ENCODE data around the gene CBR3. TPM values are rescaled to one million over a fixed set of nuclear protein-coding genes. Genes with fewer than 3 reads are reported as not detected.
"Not testable (repeated sequence)": the region's sequence is repeated elsewhere in the genome, so short reads cannot be mapped to it uniquely, and the experiment has no call there.

CBR3 gene
- total RNA-seq, 2 donors from 2014 or later, result 19.3 to 27.6 TPM

DNA sequence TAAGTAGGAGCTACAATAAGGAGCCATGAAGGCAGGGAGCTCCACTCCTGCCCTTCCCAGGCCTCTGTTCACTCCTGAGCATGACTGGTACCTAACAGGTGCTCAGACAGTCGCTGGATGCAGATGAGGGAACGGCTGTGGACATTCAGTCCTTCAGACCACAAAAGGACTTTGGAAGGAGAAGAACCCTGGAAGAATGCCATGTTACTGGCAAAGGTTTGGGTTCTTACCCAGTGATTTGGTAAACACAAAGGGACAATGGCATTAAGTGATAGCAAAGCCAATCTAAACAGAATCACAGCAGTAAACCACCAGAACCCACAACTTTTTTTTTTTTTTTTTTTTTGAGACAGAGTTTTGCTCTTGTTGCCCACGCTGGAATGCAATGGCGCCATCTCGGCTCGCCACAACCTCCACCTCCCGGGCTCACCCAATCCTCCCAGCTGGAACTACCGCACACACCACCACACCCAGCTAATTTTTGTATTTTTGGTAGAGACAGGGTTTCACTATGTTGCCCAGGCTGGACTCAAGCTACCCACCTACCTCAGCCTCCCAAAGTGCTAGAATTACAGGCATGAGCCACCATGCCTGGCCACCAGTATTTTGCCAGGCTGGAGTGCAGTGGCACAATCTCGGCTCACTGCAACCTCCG is 7.5 kb upstream of the CBR3 start:
- Histone ChIP-seq H3K27me3 (replicated peaks; ENCODE audit: insufficient read depth) (no peaks in the 10 kb centered on the region), H3K36me3 (no peaks in the 10 kb centered on the region), H3K27ac (no peak overlapping the region), H3K4me3 (no peak overlapping the region), H3K9me3 (no peaks in the 10 kb centered on the region), H3K4me1 (ENCODE audit: control insufficient read depth in 1 of 2, low read depth in 2 of 2) (peaks cover 4 to 6% of the 10 kb centered on the region in 2 donors)
- TF ChIP-seq, protein P1, sequence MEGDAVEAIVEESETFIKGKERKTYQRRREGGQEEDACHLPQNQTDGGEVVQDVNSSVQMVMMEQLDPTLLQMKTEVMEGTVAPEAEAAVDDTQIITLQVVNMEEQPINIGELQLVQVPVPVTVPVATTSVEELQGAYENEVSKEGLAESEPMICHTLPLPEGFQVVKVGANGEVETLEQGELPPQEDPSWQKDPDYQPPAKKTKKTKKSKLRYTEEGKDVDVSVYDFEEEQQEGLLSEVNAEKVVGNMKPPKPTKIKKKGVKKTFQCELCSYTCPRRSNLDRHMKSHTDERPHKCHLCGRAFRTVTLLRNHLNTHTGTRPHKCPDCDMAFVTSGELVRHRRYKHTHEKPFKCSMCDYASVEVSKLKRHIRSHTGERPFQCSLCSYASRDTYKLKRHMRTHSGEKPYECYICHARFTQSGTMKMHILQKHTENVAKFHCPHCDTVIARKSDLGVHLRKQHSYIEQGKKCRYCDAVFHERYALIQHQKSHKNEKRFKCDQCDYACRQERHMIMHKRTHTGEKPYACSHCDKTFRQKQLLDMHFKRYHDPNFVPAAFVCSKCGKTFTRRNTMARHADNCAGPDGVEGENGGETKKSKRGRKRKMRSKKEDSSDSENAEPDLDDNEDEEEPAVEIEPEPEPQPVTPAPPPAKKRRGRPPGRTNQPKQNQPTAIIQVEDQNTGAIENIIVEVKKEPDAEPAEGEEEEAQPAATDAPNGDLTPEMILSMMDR (IDR thresholded peaks at IDR 0.05), result no peak
- DNase-seq (ENCODE audit: low spot score) (no peak), ATAC-seq (ENCODE audit: insufficient number of reproducible peaks, low FRiP score, low read depth) (no peak)

GRCh38 chr21:36127977-36128376 is 6.9 kb upstream of the CBR3 start:
- Histone ChIP-seq H3K36me3 (no peaks in the 10 kb centered on the region), H3K9me3 (no peaks in the 10 kb centered on the region), H3K27me3 (replicated peaks; ENCODE audit: insufficient read depth) (no peaks in the 10 kb centered on the region), H3K4me1 (ENCODE audit: control insufficient read depth in 1 of 2, low read depth in 2 of 2) (peaks cover 4 to 6% of the 10 kb centered on the region in 2 donors), H3K4me3 (no peak overlapping the region), H3K27ac (no peak overlapping the region)
- ATAC-seq (ENCODE audit: insufficient number of reproducible peaks, low FRiP score, low read depth) (no peak), DNase-seq (ENCODE audit: low spot score) (no peak)
- TF ChIP-seq, protein P1 (IDR thresholded peaks at IDR 0.05), result no peak

- no peak overlapping the region for H3K4me3 ChIP-seq
- H3K27me3 ChIP-seq (replicated peaks; ENCODE audit: insufficient read depth), result no peaks in the 10 kb centered on the region
- no peaks in the 10 kb centered on the region for H3K36me3 ChIP-seq
- H3K27ac ChIP-seq, result no peak overlapping the region
- ATAC-seq (ENCODE audit: insufficient number of reproducible peaks, low FRiP score, low read depth) (no peak), DNase-seq (ENCODE audit: low spot score) (no peak)
- no peaks in the 10 kb centered on the region for H3K9me3 ChIP-seq
- TF ChIP-seq, protein P1 (IDR thresholded peaks at IDR 0.05), result no peak
- H3K4me1 ChIP-seq (ENCODE audit: control insufficient read depth in 1 of 2, low read depth in 2 of 2), result peaks cover 5 to 11% of the 10 kb centered on the region in 2 donors
Observed at GRCh38 chr21:36129219-36129618, 5.7 kb upstream of the CBR3 start.

DNA sequence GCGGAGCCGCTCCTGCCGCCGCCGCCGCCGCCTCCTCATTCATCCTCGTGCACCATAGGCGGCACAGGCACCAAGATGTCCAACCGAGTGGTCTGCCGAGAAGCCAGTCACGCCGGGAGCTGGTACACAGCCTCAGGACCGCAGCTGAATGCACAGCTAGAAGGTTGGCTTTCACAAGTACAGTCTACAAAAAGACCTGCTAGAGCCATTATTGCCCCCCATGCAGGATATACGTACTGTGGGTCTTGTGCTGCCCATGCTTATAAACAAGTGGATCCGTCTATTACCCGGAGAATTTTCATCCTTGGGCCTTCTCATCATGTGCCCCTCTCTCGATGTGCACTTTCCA is 4.5 kb upstream of the CBR3 start:
- H3K4me3 ChIP-seq, result peak overlapping the region; percentile 63
- H3K36me3 ChIP-seq; ATAC-seq (ENCODE audit: insufficient number of reproducible peaks, low FRiP score, low read depth); H3K27me3 ChIP-seq (replicated peaks; ENCODE audit: insufficient read depth); H3K27ac ChIP-seq; H3K9me3 ChIP-seq; DNase-seq (ENCODE audit: low spot score): not testable (repeated sequence)
- peaks cover 8 to 16% of the 10 kb centered on the region in 2 donors for H3K4me1 ChIP-seq (ENCODE audit: control insufficient read depth in 1 of 2, low read depth in 2 of 2)

GRCh38 chr21:36130839-36131238 is 4.0 kb upstream of the CBR3 start:
- not testable (repeated sequence) for H3K27me3 ChIP-seq (replicated peaks; ENCODE audit: insufficient read depth); H3K9me3 ChIP-seq; DNase-seq (ENCODE audit: low spot score); H3K36me3 ChIP-seq; H3K4me3 ChIP-seq; H3K27ac ChIP-seq; ATAC-seq (ENCODE audit: insufficient number of reproducible peaks, low FRiP score, low read depth)
- H3K4me1 ChIP-seq (ENCODE audit: control insufficient read depth in 1 of 2, low read depth in 2 of 2), result peaks cover 6 to 14% of the 10 kb centered on the region in 2 donors

DNA sequence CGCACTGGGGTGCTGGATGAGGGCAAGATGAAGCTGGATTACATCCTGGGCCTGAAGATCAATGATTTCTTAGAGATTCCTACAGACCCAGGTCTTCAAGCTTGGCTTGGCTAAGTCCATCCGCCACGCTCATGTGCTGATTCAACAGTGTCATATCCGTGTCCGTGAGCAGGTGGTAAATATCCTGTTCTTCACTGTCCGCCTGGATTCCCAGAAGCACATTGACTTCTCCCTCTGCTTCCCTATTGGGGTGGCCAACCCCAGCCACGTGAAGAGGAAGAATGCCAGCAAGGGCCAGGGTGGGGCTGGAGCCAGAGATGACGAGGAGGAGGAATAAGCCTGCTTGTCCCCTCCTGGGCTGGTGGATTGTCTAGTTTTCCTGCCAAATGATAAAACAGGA is 2.2 kb upstream of the CBR3 start:
- Histone ChIP-seq H3K27me3 (replicated peaks; ENCODE audit: insufficient read depth) (no peaks in the 10 kb centered on the region), H3K27ac (no peak overlapping the region), H3K9me3 (no peaks in the 10 kb centered on the region), H3K36me3 (no peaks in the 10 kb centered on the region), H3K4me3 (no peak overlapping the region), H3K4me1 (ENCODE audit: control insufficient read depth in 1 of 2, low read depth in 2 of 2) (peaks cover 4 to 27% of the 10 kb centered on the region in 2 donors)
- DNase-seq (ENCODE audit: low spot score) (no peak), ATAC-seq (ENCODE audit: insufficient number of reproducible peaks, low FRiP score, low read depth) (no peak)
- TF ChIP-seq, protein P1 (IDR thresholded peaks at IDR 0.05), result no peak
